Right lobe of liver (tissue), 6 donors: ENCODE data around the gene PRKN. TPM values are rescaled to one million over a fixed set of nuclear protein-coding genes. Genes with fewer than 3 reads are reported as not detected.
A peak's percentile ranks its signal among the peaks of the same experiment; 100 is the strongest.

Source experiments
- ATAC-seq, 4 donors: fragments of 200-7000 bp; cut with Tn5 transposase; one replicate each; pipeline ENCODE4 v1.9.1; 2020; ENCODE audit warnings: mild to moderate bottlenecking in 4 of 4, moderate library complexity in 4 of 4
- DNase-seq, 3 donors: peaks; one replicate each; pipeline ENCODE4 v3.0.0-alpha.2; 2020
- H3K27ac ChIP-seq, 3 donors: fragments of 200-600 bp; one replicate each; pipeline ENCODE4 v1.8.0; 2022
- H3K27me3 ChIP-seq, 2 donors: fragments of 200-600 bp; one replicate each; pipeline ENCODE4 v1.8.0; 2022
- H3K36me3 ChIP-seq, 4 donors: fragments of 200-600 bp; sonication (generic) in 1 of 4; one replicate each; pipeline versions ENCODE4 v1.5.1 to v1.8.0; 2017 to 2022; ENCODE audit warnings: control low read depth in 1 of 4
- H3K4me1 ChIP-seq, 4 donors: fragments of 200-600 bp; sonication (generic) in 1 of 4; one replicate each; pipeline versions ENCODE4 v1.5.1 to v1.8.0; 2017 to 2022; ENCODE audit warnings: control low read depth in 1 of 4
- H3K4me3 ChIP-seq, 3 donors: fragments of 200-600 bp; one replicate each; pipeline ENCODE4 v1.8.0; 2022
- H3K9me3 ChIP-seq, 4 donors: fragments of 200-600 bp; sonication (generic) in 1 of 4; one replicate each; pipeline versions ENCODE4 v1.5.1 to v1.8.0; 2017 to 2022; ENCODE audit warnings: control low read depth in 1 of 4
- POLR2A ChIP-seq: fragments of 450-650 bp; IDR thresholded peaks from one replicate; pipeline ENCODE4 v1.6.1; 2017; ENCODE audit warnings: antibody characterized with exemption, mild to moderate bottlenecking
- WGBS: methylation state at CpG from one replicate; pipeline ENCODE4 v1.1.6; 2018; ENCODE audit warnings: low coverage, low lambda C conversion rate; ENCODE audit not compliant: insufficient coverage; ENCODE audit errors: missing lambda C conversion rate; 5-methylcytosine and 5-hydroxymethylcytosine counted together
- intact Hi-C, 2 donors: fragments of 100-400 bp; cut with DNase I; formaldehyde crosslinking; loops; one replicate each; pipeline versions ENCODE4 v1.11.2 to v1.14.1; 2022
- total RNA-seq, 6 experiments: library from RNA; depleted of rRNA in 2 of 6; stranded (reverse); fragments of >200 nt in 2 of 6; fragmentation: NEBNext Ultra II Directional in 3 of 6; extraction: Animal tissue kit (Norgen Biotek cat#: 25700) in 3 of 6; gene quantifications; one replicate each; pipeline versions ENCODE4 v1.1.0 to v1.2.4, GENCODE V29; 2016 to 2023
- TF ChIP-seq, protein P1 (sequence below), 4 donors: fragments of 200-600 bp in 3 of 4; fragments of 450-650 bp in 1 of 4; IDR thresholded peaks; one replicate each; pipeline versions ENCODE4 v1.5.1 to v1.8.0; 2016 to 2022; ENCODE audit warnings: antibody characterized with exemption in 4 of 4, mild to moderate bottlenecking in 2 of 4
- donor health status: DM: no; HTN: yes; CAD: no.
- donor health status: DM: no; HTN: no; CAD: no.
- donor health status: DM: no; HTN: no; CAD: no.
- donor health status: DM: no; HTN: yes; CAD: no.
- donor health status: DM: no; HTN: yes; CAD: no.

The PRKN gene
- total RNA-seq, 6 experiments from 2014 or later, result 1.1 to 3.7 (median 2.2) TPM

DNA sequence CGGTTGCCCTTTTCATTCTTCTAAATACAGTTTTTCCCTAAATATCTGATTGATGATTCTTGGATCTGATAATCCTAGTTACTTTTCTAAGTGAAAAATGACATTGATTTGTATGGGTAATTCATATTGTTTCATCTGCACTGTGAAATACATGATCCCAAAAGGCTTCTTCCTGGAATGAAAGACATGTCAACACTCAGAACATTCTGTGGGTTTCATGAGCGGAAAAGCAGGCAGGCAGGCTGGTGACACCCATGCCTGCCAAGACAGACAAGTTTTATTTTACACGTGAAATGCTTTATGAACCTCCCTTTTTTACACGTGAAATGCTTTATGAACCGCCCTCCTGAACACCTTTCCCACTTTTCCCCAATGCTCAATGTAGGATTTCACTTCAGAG lies 105.0 kb downstream of the PRKN start:
- ATAC-seq (no peak), DNase-seq (no peak)
- no peak for TF ChIP-seq POLR2A
- TF ChIP-seq, protein P1, sequence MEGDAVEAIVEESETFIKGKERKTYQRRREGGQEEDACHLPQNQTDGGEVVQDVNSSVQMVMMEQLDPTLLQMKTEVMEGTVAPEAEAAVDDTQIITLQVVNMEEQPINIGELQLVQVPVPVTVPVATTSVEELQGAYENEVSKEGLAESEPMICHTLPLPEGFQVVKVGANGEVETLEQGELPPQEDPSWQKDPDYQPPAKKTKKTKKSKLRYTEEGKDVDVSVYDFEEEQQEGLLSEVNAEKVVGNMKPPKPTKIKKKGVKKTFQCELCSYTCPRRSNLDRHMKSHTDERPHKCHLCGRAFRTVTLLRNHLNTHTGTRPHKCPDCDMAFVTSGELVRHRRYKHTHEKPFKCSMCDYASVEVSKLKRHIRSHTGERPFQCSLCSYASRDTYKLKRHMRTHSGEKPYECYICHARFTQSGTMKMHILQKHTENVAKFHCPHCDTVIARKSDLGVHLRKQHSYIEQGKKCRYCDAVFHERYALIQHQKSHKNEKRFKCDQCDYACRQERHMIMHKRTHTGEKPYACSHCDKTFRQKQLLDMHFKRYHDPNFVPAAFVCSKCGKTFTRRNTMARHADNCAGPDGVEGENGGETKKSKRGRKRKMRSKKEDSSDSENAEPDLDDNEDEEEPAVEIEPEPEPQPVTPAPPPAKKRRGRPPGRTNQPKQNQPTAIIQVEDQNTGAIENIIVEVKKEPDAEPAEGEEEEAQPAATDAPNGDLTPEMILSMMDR (IDR thresholded peaks at IDR 0.05), result no peak
- WGBS, result 73% methylated on average over 5 of the region's 5 CpGs
- no peak overlapping the region for H3K27ac ChIP-seq
- H3K4me3 ChIP-seq, result no peak overlapping the region
- intact Hi-C loops, result no loop called here
- no peaks in the 10 kb centered on the region for H3K9me3 ChIP-seq
- no peaks in the 10 kb centered on the region for H3K36me3 ChIP-seq
- no peaks in the 10 kb centered on the region for H3K27me3 ChIP-seq
- peaks cover 0 to 11% (median 4%) of the 10 kb centered on the region in 4 donors for H3K4me1 ChIP-seq

DNA sequence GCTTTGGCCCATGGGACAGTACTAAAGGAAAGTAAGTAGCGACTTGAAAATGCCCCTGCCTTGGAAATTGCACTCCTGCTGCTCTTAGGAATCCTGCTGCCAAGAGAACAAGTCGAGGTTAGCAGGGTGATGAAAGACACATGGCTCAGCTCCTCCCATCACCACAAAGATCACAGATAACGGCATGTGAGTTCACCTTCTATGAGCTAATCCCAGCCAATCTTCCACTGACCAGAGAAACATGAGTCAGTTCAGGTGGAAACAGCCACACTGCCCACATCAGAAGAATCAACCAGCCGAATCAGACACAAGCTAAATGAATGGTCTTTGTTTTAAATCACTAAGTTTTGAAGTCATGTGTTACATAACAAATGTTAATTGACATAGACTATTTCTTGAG lies 106.3 kb downstream of the PRKN start:
- Histone ChIP-seq H3K27ac (peak overlapping the region in 1 of 3 donors; percentile 11), H3K27me3 (no peaks in the 10 kb centered on the region), H3K4me1 (no peaks in the 10 kb centered on the region), H3K4me3 (no peak overlapping the region), H3K36me3 (no peaks in the 10 kb centered on the region), H3K9me3 (no peaks in the 10 kb centered on the region)
- no peak for TF ChIP-seq POLR2A
- TF ChIP-seq, protein P1 (IDR thresholded peaks at IDR 0.05), result no peak
- DNase-seq (peak in 2 of 3 donors; percentile 25 to 57), ATAC-seq (peak; percentile 85 to 100 (median 93))
- 33% methylated on average over 3 of the region's 4 CpGs for WGBS
- intact Hi-C loops, result no loop called here

DNA sequence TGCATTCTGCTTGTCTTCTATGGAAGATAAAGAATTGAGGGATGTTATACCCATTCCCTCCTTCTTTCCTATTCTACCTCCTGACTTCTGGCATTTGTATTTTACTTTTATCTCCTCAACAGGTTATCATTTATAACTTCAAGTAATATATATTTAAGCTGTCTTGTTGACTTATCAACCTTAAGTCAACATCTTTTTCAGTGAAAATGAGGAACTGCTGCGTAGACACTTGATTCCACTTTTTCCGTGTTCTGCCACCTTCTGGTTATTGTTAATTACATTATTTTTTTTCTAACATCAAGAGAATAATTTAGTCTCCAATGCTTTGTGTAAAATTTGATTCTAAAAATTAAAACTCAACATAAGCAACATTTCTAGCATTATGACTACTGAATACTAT lies 107.5 kb downstream of the PRKN start:
- Histone ChIP-seq H3K27me3 (no peaks in the 10 kb centered on the region), H3K4me3 (no peak overlapping the region), H3K27ac (no peak overlapping the region), H3K4me1 (peaks cover 0 to 8% (median 0%) of the 10 kb centered on the region in 4 donors), H3K9me3 (no peaks in the 10 kb centered on the region), H3K36me3 (no peaks in the 10 kb centered on the region)
- TF ChIP-seq, protein P1 (IDR thresholded peaks at IDR 0.05), result no peak
- TF ChIP-seq POLR2A, result no peak
- 65% methylated on average over 2 of the region's 2 CpGs for WGBS
- intact Hi-C loops, result no loop called here
- ATAC-seq, result no peak
- DNase-seq, result no peak

DNA sequence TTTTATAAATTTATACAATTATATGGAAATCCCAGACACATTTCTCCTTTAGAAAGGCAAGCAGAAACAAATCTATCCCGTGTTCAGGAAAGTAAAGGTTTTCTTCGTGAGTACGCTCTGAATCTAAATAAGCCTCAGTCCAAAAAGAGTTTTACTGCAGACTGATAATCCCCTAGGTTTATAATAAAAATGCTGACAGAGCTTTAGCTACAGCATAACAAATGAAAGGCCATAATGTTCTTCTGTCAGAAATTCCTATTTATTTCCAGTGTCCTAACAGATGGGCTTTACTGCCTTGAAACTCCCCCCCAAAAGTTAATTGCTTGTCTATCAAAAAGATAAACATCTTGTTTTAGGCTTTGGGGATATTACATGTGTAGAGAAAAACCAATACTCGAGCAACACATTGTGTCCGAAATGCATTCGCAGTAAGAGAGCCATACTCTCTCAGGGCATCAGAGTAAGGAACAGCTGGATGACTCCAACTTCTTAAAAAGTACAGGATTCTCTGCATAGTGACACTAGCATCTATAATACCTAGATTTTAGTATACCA lies 109.0 kb downstream of the PRKN start:
- no peaks in the 10 kb centered on the region for H3K27me3 ChIP-seq
- WGBS, result 94% methylated on average over 6 of the region's 6 CpGs
- no peak for ATAC-seq
- H3K4me1 ChIP-seq, result peaks cover 0 to 9% (median 0%) of the 10 kb centered on the region in 4 donors
- no peak overlapping the region for H3K27ac ChIP-seq
- intact Hi-C loops, result no loop called here
- H3K4me3 ChIP-seq, result no peak overlapping the region
- no peak for TF ChIP-seq POLR2A
- TF ChIP-seq, protein P1 (IDR thresholded peaks at IDR 0.05), result no peak
- H3K9me3 ChIP-seq, result no peaks in the 10 kb centered on the region
- H3K36me3 ChIP-seq, result no peaks in the 10 kb centered on the region
- no peak for DNase-seq
